IMR-90 (cell line): ENCODE results near the gene ABCA6. TPM values are rescaled to one million over a fixed set of nuclear protein-coding genes. Genes with fewer than 3 reads are reported as not detected.

Experiments
- ATAC-seq: fragments of 200-7000 bp; cut with Tn5 transposase; 2 replicates; pipeline ENCODE4 v1.9.1; 2020; ENCODE audit warnings: low read depth, mild to moderate bottlenecking, moderate library complexity
- BruUV-seq: library from RNA; stranded (reverse); fragments of 400-500 nt; replicated peaks from 2 replicates; lab custom pipeline; 2021; lab: Mats Ljungman, UMichigan
- CTCF ChIA-PET: fragments of 300-600 bp; formaldehyde crosslinking; extraction: SDS; loops from one replicate; lab custom pipeline; 2021; ENCODE audit warnings: antibody characterized with exemption; lab: Yijun Ruan, JAX
- POLR2A ChIA-PET: fragments of 300-600 bp; sonication (Branson Sonifier 250); formaldehyde crosslinking; loops from one replicate; lab custom pipeline; 2022; ENCODE audit warnings: antibody characterized with exemption; ENCODE audit not compliant: unreplicated experiment; lab: Charles Lee
- DNase-seq: peaks from one replicate; pipeline ENCODE4 v3.0.0; 2013
- H2AFZ ChIP-seq: replicated peaks from 2 replicates; pipeline ENCODE3; 2013; ENCODE audit warnings: low read length, mild to moderate bottlenecking; ENCODE audit not compliant: poor library complexity
- H2AK5ac ChIP-seq: 2 replicates; pipeline ENCODE4 v1.6.1; 2013; ENCODE audit warnings: low read depth, low read length, inconsistent platforms
- H2AK9ac ChIP-seq: replicated peaks from 2 replicates; pipeline ENCODE3; 2013; ENCODE audit warnings: mild to moderate bottlenecking, low read depth, low read length, moderate library complexity; ENCODE audit not compliant: poor library complexity
- H2BK120ac ChIP-seq: 2 replicates; pipeline ENCODE4 v1.6.1; 2013; ENCODE audit warnings: low read depth, low read length, inconsistent platforms
- H2BK15ac ChIP-seq: 3 replicates; pipeline ENCODE4 v1.6.1; 2013; ENCODE audit warnings: low read depth, low read length, inconsistent platforms
- H2BK20ac ChIP-seq: 2 replicates; pipeline ENCODE4 v1.6.1; 2013; ENCODE audit warnings: low read depth, mild to moderate bottlenecking, inconsistent platforms, low read length, moderate library complexity
- H2BK5ac ChIP-seq: 2 replicates; pipeline ENCODE4 v1.6.1; 2013; ENCODE audit warnings: mild to moderate bottlenecking, low read depth, low read length, inconsistent platforms; ENCODE audit not compliant: poor library complexity, severe bottlenecking
- H3K14ac ChIP-seq: replicated peaks from 2 replicates; pipeline ENCODE4 v1.6.1; 2013; ENCODE audit warnings: low read depth, low read length, inconsistent platforms
- H3K18ac ChIP-seq: 2 replicates; pipeline ENCODE4 v1.6.1; 2013; ENCODE audit warnings: low read depth, low read length, control low read depth
- H3K23ac ChIP-seq: 2 replicates; pipeline ENCODE4 v1.6.1; 2013; ENCODE audit warnings: low read depth, low read length, inconsistent platforms
- H3K27ac ChIP-seq: 2 replicates; pipeline ENCODE4 v1.5.1; 2013; ENCODE audit warnings: mild to moderate bottlenecking, control low read depth, low read length; ENCODE audit not compliant: insufficient read depth
- H3K27me3 ChIP-seq: 2 replicates; pipeline ENCODE4 v1.6.1; 2013; ENCODE audit warnings: low read length; ENCODE audit not compliant: control insufficient read depth, insufficient read depth
- H3K36me3 ChIP-seq: 2 replicates; pipeline ENCODE4 v1.6.1; 2013; ENCODE audit warnings: low read length, mixed read lengths; ENCODE audit not compliant: control insufficient read depth, insufficient read depth
- H3K4ac ChIP-seq: 2 replicates; pipeline ENCODE4 v1.6.1; 2013; ENCODE audit warnings: low read depth, low read length, inconsistent platforms
- H3K4me1 ChIP-seq: 2 replicates; pipeline ENCODE4 v1.6.1; 2013; ENCODE audit warnings: low read length, mixed read lengths; ENCODE audit not compliant: control insufficient read depth, insufficient read depth
- H3K4me2 ChIP-seq: 2 replicates; pipeline ENCODE4 v1.6.1; 2013; ENCODE audit warnings: low read depth, mild to moderate bottlenecking, control low read depth, low read length, moderate library complexity
- H3K4me3 ChIP-seq: 2 replicates; pipeline ENCODE4 v1.5.1; 2013; ENCODE audit warnings: low read depth, mild to moderate bottlenecking, control low read depth, low read length, moderate library complexity; ENCODE audit not compliant: insufficient read depth
- H3K56ac ChIP-seq: 2 replicates; pipeline ENCODE4 v1.6.1; 2013; ENCODE audit warnings: low read length, inconsistent platforms; ENCODE audit not compliant: insufficient read depth; ENCODE audit errors: extremely low read depth
- H3K79me1 ChIP-seq, 2 experiments: 2 replicates each; pipeline ENCODE4 v1.6.1; 2013; ENCODE audit warnings: low read length in 2 of 2, inconsistent platforms in 1 of 2, low read depth in 1 of 2
- H3K9ac ChIP-seq: 2 replicates; pipeline ENCODE4 v1.6.1; 2013; ENCODE audit warnings: low read depth, low read length, control low read depth
- H3K9me1 ChIP-seq: 2 replicates; pipeline ENCODE4 v1.6.1; 2013; ENCODE audit warnings: low read length, inconsistent platforms; ENCODE audit not compliant: insufficient read depth
- H3K9me3 ChIP-seq: 2 replicates; pipeline ENCODE4 v1.6.1; 2013; ENCODE audit warnings: low read length; ENCODE audit not compliant: control insufficient read depth, insufficient read depth
- H4K20me1 ChIP-seq: 2 replicates; pipeline ENCODE4 v1.6.1; 2013; ENCODE audit warnings: low read length, inconsistent platforms; ENCODE audit not compliant: insufficient read depth
- H4K5ac ChIP-seq: 2 replicates; pipeline ENCODE4 v1.6.1; 2013; ENCODE audit warnings: mild to moderate bottlenecking, low read depth, low read length, control low read depth
- H4K8ac ChIP-seq, 2 experiments: 2 replicates each; pipeline ENCODE4 v1.6.1; 2013; ENCODE audit warnings: low read depth in 2 of 2, low read length in 2 of 2, control low read depth in 1 of 2, inconsistent platforms in 1 of 2
- H4K91ac ChIP-seq: 2 replicates; pipeline ENCODE4 v1.6.1; 2013; ENCODE audit warnings: low read depth, low read length, inconsistent platforms; ENCODE audit not compliant: insufficient read depth
- CEBPB ChIP-seq: IDR thresholded peaks from 2 replicates; pipeline ENCODE4 v1.6.1; 2012; ENCODE audit warnings: low read depth, low read length, improper control_type of control experiment
- CTCF ChIP-seq: conservative IDR thresholded peaks from 2 replicates; pipeline ENCODE4 v1.5.1; 2012; ENCODE audit warnings: mild to moderate bottlenecking, low read depth, low read length, improper control_type of control experiment
- POLR2A ChIP-seq: IDR thresholded peaks from 2 replicates; pipeline ENCODE4 v1.6.1; 2012; ENCODE audit warnings: mild to moderate bottlenecking, low read depth, low read length
- WGBS, 2 experiments: methylation state at CpG; one replicate each; pipeline versions ENCODE4 v1.1.5 to v1.1.7; 2013; ENCODE audit warnings: missing lambda C conversion rate in 2 of 2; ENCODE audit not compliant: insufficient read length in 1 of 2; ENCODE audit errors: extremely low coverage in 2 of 2; 5-methylcytosine and 5-hydroxymethylcytosine counted together
- dilution Hi-C: fragments of 300-500 bp; cut with HindIII; formaldehyde crosslinking; loops from one replicate; pipeline ENCODE4 v1.14.3; 2018; ENCODE audit warnings: low sequenced_read_pairs; ENCODE audit not compliant: unreplicated experiment
- in situ Hi-C: fragments of 300-500 bp; cut with MboI; formaldehyde crosslinking; loops from 3 replicates; pipeline ENCODE4 v1.14.3; 2019; ENCODE audit warnings: low sequenced_read_pairs, inconsistent platforms, mixed read lengths
- intact Hi-C: fragments of 100-400 bp; cut with micrococcal nuclease; formaldehyde crosslinking; loops from 2 replicates; pipeline ENCODE4 v1.10.0; 2022
- polyA plus RNA-seq, 3 experiments: library from polyadenylated mRNA; depleted of rRNA; stranded (reverse); fragments of >200 nt; gene quantifications; 2 replicates each; pipeline ENCODE4 v1.2.3, GENCODE V29; 2012; ENCODE audit warnings: low replicate concordance in 1 of 3
- total RNA-seq: library from RNA; depleted of rRNA; stranded (reverse); fragments of >200 nt; gene quantifications from 2 replicates; pipeline ENCODE4 v1.2.3, GENCODE V29; 2012

Gene ABCA6
- total and polyA plus RNA-seq, 2 of the 4 experiments (the other 2 are of a cell fraction): under 0.01 TPM; not detected in 1

- TF ChIP-seq CTCF (no peak), CEBPB (no peak)
Observed at GRCh38 chr17:69141431-69142174, at the start of gene ABCA6 (continued).

- in situ Hi-C loops (no loop called here), intact Hi-C loops (no loop called here), dilution Hi-C loops (no loop called here)
- Histone ChIP-seq H2AK5ac (no peak overlapping the region), H3K27ac (no peak overlapping the region), H4K5ac (no peak overlapping the region), H3K27me3 (no peaks in the 10 kb centered on the region), H4K8ac (no peak overlapping the region), H2AFZ (no peak overlapping the region), H3K79me1 (no peaks in the 10 kb centered on the region), H3K36me3 (no peaks in the 10 kb centered on the region), H3K4me2 (no peak overlapping the region), H2BK5ac (no peak overlapping the region), H2BK15ac (no peak overlapping the region), H3K9ac (no peak overlapping the region), H2BK20ac (no peak overlapping the region), H3K14ac (no peak overlapping the region), H2BK120ac (no peak overlapping the region), H2AK9ac (no peak overlapping the region), H4K91ac (no peak overlapping the region), H3K9me1 (no peaks in the 10 kb centered on the region), H3K18ac (no peak overlapping the region), H4K20me1 (no peaks in the 10 kb centered on the region), H3K56ac (no peak overlapping the region), H3K4me3 (no peak overlapping the region), H3K4ac (no peak overlapping the region), H3K23ac (no peak overlapping the region), H3K4me1 (no peaks in the 10 kb centered on the region), H3K9me3 (no peaks in the 10 kb centered on the region)
- BruUV-seq: no TSS peak
- WGBS, 2 experiments: no CpG with 5 or more reads among the region's 2 CpGs
- ATAC-seq (no peak), DNase-seq (no peak)
- TF ChIP-seq POLR2A: no peak
- CTCF ChIA-PET: no interaction called here
- POLR2A ChIA-PET: no interaction called here
Observed at GRCh38 chr17:69188796-69189195, 47.1 kb upstream of the ABCA6 start.
